HT-29 (cell line): Measurements from ENCODE around the gene LAMA1. TPM values are rescaled to one million over a fixed set of nuclear protein-coding genes. Genes with fewer than 3 reads are reported as not detected.

ENCODE experiments used
- small RNA-seq: library from RNA; depleted of rRNA; stranded (forward); fragments of <200 nt; gene quantifications from one replicate; pipeline ENCODE3, GENCODE V24; 2014
- total RNA-seq: library from RNA; depleted of rRNA; stranded (reverse); fragments of >200 nt; shearing (Covaris generic); gene quantifications from 2 replicates; pipeline ENCODE4 v1.2.3, GENCODE V29; 2014; rRNA removed

The LAMA1 gene
- total RNA-seq, 1 experiment from 2014 or later: not detected

Small RNA genes within 50 kb of the gene (small RNA-seq; reads per million reads assigned to genes)
- gene RNU6-916P: not detected

Other genes with a start within 250 kb of the LAMA1 start
- not detected in 2 replicates for gene LRRC30, start 113.3 kb upstream of the LAMA1 start, total RNA-seq